ENCODE data around the gene ZNF737. TPM values are rescaled to one million over a fixed set of nuclear protein-coding genes. Genes with fewer than 3 reads are reported as not detected.
A peak's percentile ranks its signal among the peaks of the same experiment; 100 is the strongest.
"Not testable (repeated sequence)": the region's sequence is repeated elsewhere in the genome, so short reads cannot be mapped to it uniquely, and the experiment has no call there.

ZNF737 gene
- total RNA-seq (2014; rRNA removed; shearing (Covaris generic)) (3.5 and 3.8 TPM in 2 replicates), polyA plus RNA-seq (2016; fragmentation: Nextera tagmentation; extraction: Ambion mirVana) (2.4 and 2.8 TPM in 2 replicates)

GRCh38 chr19:20565321-20566018 is at the start of gene ZNF737:
ZNF737 (minus strand) TSS chr19:20565781; CDS start chr19:20565640, 141 bp downstream.
- no peaks in the 10 kb centered on the region for H3K9me3 ChIP-seq (ENCODE audit: low read depth)
- DNase-seq = peak; percentile 94
- no peaks in the 10 kb centered on the region for H3K9me2 ChIP-seq (ENCODE audit: insufficient read depth)
- H3K4me3 ChIP-seq = peak within 1 kb of the TSS; percentile 86
- H3K27me3 ChIP-seq (replicated peaks; ENCODE audit: insufficient read depth) = no peaks in the 10 kb centered on the region
- peaks cover 3% of the 10 kb centered on the region for H3K36me3 ChIP-seq (ENCODE audit: low read depth)
- peak within 1 kb of the TSS; percentile 89 for H3K27ac ChIP-seq
- in situ Hi-C loops (cut with MboI) = no loop called here
- peak within 1 kb of the TSS; percentile 84 for H3K4me2 ChIP-seq (ENCODE audit: unreplicated experiment)
- no peak for TF ChIP-seq EZH2 (IDR thresholded peaks at IDR 0.05; ENCODE audit: insufficient read depth, poor library complexity, severe bottlenecking)
- no peak for TF ChIP-seq EZH2phosphoT487 (IDR thresholded peaks at IDR 0.05; ENCODE audit: insufficient read depth, low read depth)
- peaks cover 44% of the 10 kb centered on the region for H3K79me2 ChIP-seq (ENCODE audit: insufficient read depth)
- H3F3A ChIP-seq (ENCODE audit: insufficient read depth) = no peaks in the 10 kb centered on the region
- 0 out of 2 replicates have a peak, but pooled peaks cover 8% of the 10 kb centered on the region for H3K4me1 ChIP-seq (ENCODE audit: insufficient read depth)
- peak within 1 kb of the TSS; percentile 94 for H3K9ac ChIP-seq
- 1 to 2% methylated on average over 27 to 28 of the region's 28 CpGs for WGBS, 2 experiments (ENCODE audit: low coverage in 1 of 2, low lambda C conversion rate in 2 of 2, missing lambda C conversion rate in 2 of 2)
- H4K20me1 ChIP-seq (ENCODE audit: insufficient read depth) = no peaks in the 10 kb centered on the region
- peak within 1 kb of the TSS; percentile 93 for H2AFZ ChIP-seq

- H3K27me3 ChIP-seq (replicated peaks; ENCODE audit: insufficient read depth); H3K9me3 ChIP-seq (ENCODE audit: low read depth); H2AFZ ChIP-seq; H3K4me1 ChIP-seq (ENCODE audit: insufficient read depth); H3K79me2 ChIP-seq (ENCODE audit: insufficient read depth); H3K4me3 ChIP-seq; H3K4me2 ChIP-seq (ENCODE audit: unreplicated experiment); H3K36me3 ChIP-seq (ENCODE audit: low read depth); in situ Hi-C loops (cut with MboI); H3F3A ChIP-seq (ENCODE audit: insufficient read depth); H3K9ac ChIP-seq; H4K20me1 ChIP-seq (ENCODE audit: insufficient read depth); H3K27ac ChIP-seq; DNase-seq; H3K9me2 ChIP-seq (ENCODE audit: insufficient read depth): not testable (repeated sequence)
- 23 to 35% methylated on average over 4 of the region's 4 CpGs for WGBS, 2 experiments (ENCODE audit: low coverage in 1 of 2, low lambda C conversion rate in 2 of 2, missing lambda C conversion rate in 2 of 2)
Observed at GRCh38 chr19:20614971-20615370, 49.4 kb upstream of the ZNF737 start.

- no peak overlapping the region for H3K27ac ChIP-seq
- no peak overlapping the region for H2AFZ ChIP-seq
- no peaks in the 10 kb centered on the region for H3F3A ChIP-seq (ENCODE audit: insufficient read depth)
- H3K4me2 ChIP-seq (ENCODE audit: unreplicated experiment) = no peak overlapping the region
- in situ Hi-C loops (cut with MboI) = no loop called here
- no peak overlapping the region for H3K4me3 ChIP-seq
- no peaks in the 10 kb centered on the region for H3K9me2 ChIP-seq (ENCODE audit: insufficient read depth)
- WGBS, 2 experiments (ENCODE audit: low coverage in 1 of 2, low lambda C conversion rate in 2 of 2, missing lambda C conversion rate in 2 of 2) = 35 to 44% methylated on average over 5 of the region's 5 CpGs
- H4K20me1 ChIP-seq (ENCODE audit: insufficient read depth) = no peaks in the 10 kb centered on the region
- no peaks in the 10 kb centered on the region for H3K4me1 ChIP-seq (ENCODE audit: insufficient read depth)
- H3K36me3 ChIP-seq (ENCODE audit: low read depth) = no peaks in the 10 kb centered on the region
- no peak overlapping the region for H3K9ac ChIP-seq
- peaks cover 6% of the 10 kb centered on the region for H3K9me3 ChIP-seq (ENCODE audit: low read depth)
- H3K27me3 ChIP-seq (replicated peaks; ENCODE audit: insufficient read depth) = no peaks in the 10 kb centered on the region
- TF ChIP-seq EZH2 (IDR thresholded peaks at IDR 0.05; ENCODE audit: insufficient read depth, poor library complexity, severe bottlenecking) = no peak
- TF ChIP-seq EZH2phosphoT487 (IDR thresholded peaks at IDR 0.05; ENCODE audit: insufficient read depth, low read depth) = no peak
- no peaks in the 10 kb centered on the region for H3K79me2 ChIP-seq (ENCODE audit: insufficient read depth)
- DNase-seq = no peak
Observed at GRCh38 chr19:20612711-20613316, 47.2 kb upstream of the ZNF737 start.

GRCh38 chr19:20611866-20612265 is 46.3 kb upstream of the ZNF737 start:
- TF ChIP-seq EZH2 (IDR thresholded peaks at IDR 0.05; ENCODE audit: insufficient read depth, poor library complexity, severe bottlenecking) = no peak
- TF ChIP-seq EZH2phosphoT487 (IDR thresholded peaks at IDR 0.05; ENCODE audit: insufficient read depth, low read depth) = no peak
- Histone ChIP-seq H2AFZ (no peak overlapping the region), H3K36me3 (ENCODE audit: low read depth) (no peaks in the 10 kb centered on the region), H3K4me3 (no peak overlapping the region), H3K9me3 (ENCODE audit: low read depth) (peaks cover 6% of the 10 kb centered on the region), H4K20me1 (ENCODE audit: insufficient read depth) (no peaks in the 10 kb centered on the region), H3K27me3 (replicated peaks; ENCODE audit: insufficient read depth) (no peaks in the 10 kb centered on the region), H3K9me2 (ENCODE audit: insufficient read depth) (no peaks in the 10 kb centered on the region), H3K79me2 (ENCODE audit: insufficient read depth) (no peaks in the 10 kb centered on the region), H3K4me2 (ENCODE audit: unreplicated experiment) (no peak overlapping the region), H3K9ac (no peak overlapping the region), H3K27ac (no peak overlapping the region), H3F3A (ENCODE audit: insufficient read depth) (no peaks in the 10 kb centered on the region), H3K4me1 (ENCODE audit: insufficient read depth) (no peaks in the 10 kb centered on the region)
- DNase-seq = no peak
- in situ Hi-C loops (cut with MboI) = no loop called here
- WGBS, 2 experiments (ENCODE audit: low coverage in 1 of 2, low lambda C conversion rate in 2 of 2, missing lambda C conversion rate in 2 of 2) = 40 to 44% methylated on average over 6 of the region's 6 CpGs
